GM12878 (cell line): Measurements from ENCODE around the gene GDAP2. TPM values are rescaled to one million over a fixed set of nuclear protein-coding genes. Genes with fewer than 3 reads are reported as not detected.

Source experiments
- ATAC-seq: fragments of 200-7000 bp; cut with Tn5 transposase; 3 replicates; pipeline ENCODE4 v1.9.1; 2020; ENCODE audit warnings: mild to moderate bottlenecking, moderate library complexity
- BruUV-seq: library from RNA; stranded (reverse); fragments of 400-500 nt; replicated peaks from 2 replicates; lab custom pipeline; 2021; lab: Mats Ljungman, UMichigan
- CTCF ChIA-PET: fragments of 300-600 bp; sonication (Branson Sonifier 250); formaldehyde crosslinking; extraction: SDS; loops from one replicate; lab custom pipeline; 2021; ENCODE audit warnings: inconsistent platforms; lab: Yijun Ruan, JAX
- POLR2A ChIA-PET: fragments of 350-600 bp; formaldehyde crosslinking; extraction: SDS; loops from one replicate; lab custom pipeline; 2021; ENCODE audit warnings: inconsistent platforms; lab: Charles Lee
- RAD21 ChIA-PET: fragments of 300-600 bp; sonication (Branson Sonifier 250); formaldehyde crosslinking; loops from one replicate; lab custom pipeline; 2023; ENCODE audit warnings: antibody characterized with exemption; ENCODE audit not compliant: unreplicated experiment; lab: Charles Lee
- SMC1A ChIA-PET: fragments of 300-600 bp; sonication (Branson Sonifier 250); formaldehyde crosslinking; loops from one replicate; lab custom pipeline; 2023; ENCODE audit not compliant: unreplicated experiment, uncharacterized antibody; lab: Charles Lee
- DNase-seq: peaks from one replicate; pipeline ENCODE4 v3.0.0-alpha.2; 2011; ENCODE audit warnings: low read depth, low spot score
- FAIRE-seq: peaks from 3 replicates; lab custom pipeline; 2011; peaks lifted over from hg19 to GRCh38; lab: Jason Lieb, UNC
- H2AFZ ChIP-seq: 2 replicates; pipeline ENCODE4 v1.6.0; 2011; ENCODE audit warnings: low read depth, low read length, control low read depth; ENCODE audit not compliant: control insufficient read depth
- H3K27ac ChIP-seq: 2 replicates; pipeline ENCODE4 v1.5.1; 2011; ENCODE audit warnings: control low read depth; ENCODE audit not compliant: control insufficient read depth, insufficient read depth
- H3K27me3 ChIP-seq, 2 experiments: replicated peaks in 1 of 2; 2 replicates each; pipeline versions ENCODE4 v1.6.0 to v1.6.1; 2011; ENCODE audit warnings: low read length in 1 of 2; ENCODE audit not compliant: control insufficient read depth in 2 of 2, insufficient read depth in 2 of 2
- H3K36me3 ChIP-seq, 2 experiments: 2 replicates each; pipeline ENCODE4 v1.5.1; 2011; ENCODE audit warnings: low read length in 1 of 2; ENCODE audit not compliant: control insufficient read depth in 2 of 2, insufficient read depth in 2 of 2
- H3K4me1 ChIP-seq: 2 replicates; pipeline ENCODE4 v1.6.1; 2011; ENCODE audit warnings: mild to moderate bottlenecking, low read length, moderate library complexity, mixed read lengths; ENCODE audit not compliant: control insufficient read depth, insufficient read depth
- H3K4me2 ChIP-seq: 2 replicates; pipeline ENCODE4 v1.6.0; 2011; ENCODE audit warnings: control low read depth; ENCODE audit not compliant: control insufficient read depth, insufficient read depth
- H3K4me3 ChIP-seq: fragments of 200-600 bp; sonication (generic); 2 replicates; pipeline ENCODE4 v1.5.1; 2016
- H3K79me2 ChIP-seq: 2 replicates; pipeline ENCODE4 v1.6.0; 2011; ENCODE audit warnings: low read length; ENCODE audit not compliant: control insufficient read depth, insufficient read depth
- H3K9ac ChIP-seq: 2 replicates; pipeline ENCODE4 v1.8.0; 2011; ENCODE audit warnings: low read length, control low read depth, mixed read lengths; ENCODE audit not compliant: control insufficient read depth, insufficient read depth
- H3K9me3 ChIP-seq: replicated peaks from 3 replicates; pipeline ENCODE4 v1.5.1; 2011; ENCODE audit warnings: mild to moderate bottlenecking, low read length; ENCODE audit not compliant: control insufficient read depth, insufficient read depth
- H4K20me1 ChIP-seq: 2 replicates; pipeline ENCODE4 v1.6.0; 2011; ENCODE audit not compliant: control insufficient read depth, insufficient read depth
- BCL11A ChIP-seq: IDR thresholded peaks from 2 replicates; pipeline ENCODE4 v1.6.1; 2011; ENCODE audit warnings: low read depth, low read length
- CHD1 ChIP-seq: IDR thresholded peaks from 2 replicates; pipeline ENCODE4 v1.6.1; 2012; ENCODE audit warnings: low read depth, low read length, improper control_type of control experiment
- ESRRA ChIP-seq: IDR thresholded peaks from 2 replicates; pipeline ENCODE4 v1.6.1; 2012; ENCODE audit warnings: mild to moderate bottlenecking, low read length, improper control_type of control experiment
- HCFC1 ChIP-seq: fragments of 150-350 bp; IDR thresholded peaks from 2 replicates; pipeline ENCODE4 v1.6.1; 2014; ENCODE audit warnings: low read length
- HDAC2 ChIP-seq: fragments of 200-600 bp; sonication (generic); IDR thresholded peaks from 2 replicates; pipeline ENCODE4 v1.6.1; 2017
- IKZF1 ChIP-seq: fragments of 450-650 bp; conservative IDR thresholded peaks from 2 replicates; pipeline ENCODE4 v1.6.1; 2017; ENCODE audit warnings: antibody characterized with exemption, mild to moderate bottlenecking
- NFYA ChIP-seq: IDR thresholded peaks from 2 replicates; pipeline ENCODE4 v1.6.1; 2011; ENCODE audit warnings: low read depth, mild to moderate bottlenecking, low read length, improper control_type of control experiment, borderline replicate concordance
- PAX5 ChIP-seq: IDR thresholded peaks from 2 replicates; pipeline ENCODE4 v1.6.1; 2011; ENCODE audit warnings: low read depth, low read length, borderline replicate concordance
- PKNOX1 ChIP-seq: fragments of 450-650 bp; IDR thresholded peaks from 2 replicates; pipeline ENCODE4 v1.6.1; 2016; ENCODE audit warnings: mild to moderate bottlenecking
- RCOR1 ChIP-seq: conservative IDR thresholded peaks from 2 replicates; pipeline ENCODE4 v1.6.1; 2012; ENCODE audit warnings: low read depth, low read length, improper control_type of control experiment
- SMARCA5 ChIP-seq: fragments of 450-650 bp; IDR thresholded peaks from 2 replicates; pipeline ENCODE4 v1.6.1; 2017; ENCODE audit warnings: mild to moderate bottlenecking
- SMC3 ChIP-seq: IDR thresholded peaks from 2 replicates; pipeline ENCODE4 v1.6.1; 2011; ENCODE audit warnings: low read length, improper control_type of control experiment, borderline replicate concordance
- TARDBP ChIP-seq: IDR thresholded peaks from 2 replicates; pipeline ENCODE4 v1.6.1; 2016; ENCODE audit warnings: borderline replicate concordance
- ZNF274 ChIP-seq: IDR thresholded peaks from one replicate; pipeline ENCODE4 v1.8.0; 2011; ENCODE audit not compliant: insufficient read length, insufficient read depth
- ZNF687 ChIP-seq: fragments of 450-650 bp; IDR thresholded peaks from 2 replicates; pipeline ENCODE4 v1.6.1; 2017; ENCODE audit warnings: mild to moderate bottlenecking, moderate library complexity
- WGBS: methylation state at CpG from one replicate; pipeline ENCODE4 v1.1.6; 2016; ENCODE audit warnings: low lambda C conversion rate; ENCODE audit not compliant: insufficient replicate concordance, insufficient coverage; ENCODE audit errors: missing lambda C conversion rate; 5-methylcytosine and 5-hydroxymethylcytosine counted together
- in situ Hi-C: fragments of 300-500 bp; cut with MboI; formaldehyde crosslinking; loops from 9 replicates; pipeline ENCODE4 v1.14.3; 2018; ENCODE audit warnings: mixed read lengths
- intact Hi-C: fragments of 100-400 bp; cut with micrococcal nuclease; formaldehyde crosslinking; loops from one replicate; pipeline ENCODE4 v1.14.2; 2022; ENCODE audit not compliant: unreplicated experiment
- polyA plus RNA-seq, 11 experiments: library from polyadenylated mRNA; depleted of rRNA in 4 of 11; unstranded in 6 of 11; stranded (reverse) in 5 of 11; fragments of >200 nt; fragmentation: Nextera tagmentation in 4 of 11; fragmentation: Illumina TruSeq in 1 of 11; extraction: Ambion mirVana in 4 of 11; extraction: Trizol in 1 of 11; gene quantifications; 1 replicate in 1 of 11; 2 replicates in 10 of 11; pipeline versions ENCODE4 v1.2.1 to v1.2.3, GENCODE V29; 2011 to 2016; ENCODE audit warnings: inconsistent platforms in 2 of 11, missing spikeins in 2 of 11, low read depth in 1 of 11
- total RNA-seq, 4 experiments: library from RNA; depleted of rRNA in 3 of 4; stranded (reverse); fragments of >200 nt in 3 of 4; fragmentation: Illumina TruSeq in 1 of 4; extraction: Trizol in 1 of 4; gene quantifications; 2 replicates each; pipeline versions ENCODE4 v1.2.1 to v1.2.3, GENCODE V29; 2013 to 2021
- TF ChIP-seq, protein P1 (sequence below): fragments of 450-650 bp; IDR thresholded peaks from 2 replicates; pipeline ENCODE4 v1.6.1; 2017; ENCODE audit warnings: antibody characterized with exemption, mild to moderate bottlenecking, moderate library complexity

GDAP2 gene
- total and polyA plus RNA-seq, 10 of the 15 experiments (the other 5 are each of a cell fraction or from before 2014, with no cell fraction given): 2.6 to 19.2 (median 11.4) TPM

DNA sequence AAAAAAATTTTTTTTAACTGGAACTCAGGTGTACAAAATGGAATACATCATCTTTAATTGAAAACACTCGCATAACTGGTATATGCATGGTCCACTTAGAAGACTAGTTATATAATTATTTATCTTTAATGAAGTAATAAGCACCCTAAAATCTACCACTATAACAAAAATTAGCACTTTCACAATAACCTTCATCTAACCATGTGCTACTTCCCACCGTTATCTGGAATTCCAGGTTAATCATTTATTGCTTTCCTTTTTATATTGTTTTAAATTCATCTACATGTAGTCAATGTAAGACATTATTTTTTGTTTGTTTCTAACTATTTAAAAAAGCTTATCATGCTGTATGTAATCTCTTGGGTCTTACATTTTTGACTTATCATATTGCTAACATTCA lies 39.0 kb downstream of the GDAP2 start:
- BruUV-seq: no TSS peak
- no peak for ATAC-seq
- 98% methylated on average over 2 of the region's 2 CpGs for WGBS
- Histone ChIP-seq H4K20me1 (no peaks in the 10 kb centered on the region), H3K9me3 (no peaks in the 10 kb centered on the region), H3K27ac (no peak overlapping the region), H3K36me3 (no peaks in the 10 kb centered on the region), H3K9ac (no peak overlapping the region), H3K79me2 (no peaks in the 10 kb centered on the region), H2AFZ (no peak overlapping the region), H3K27me3 (no peaks in the 10 kb centered on the region), H3K4me3 (no peak overlapping the region), H3K4me1 (no peaks in the 10 kb centered on the region), H3K4me2 (no peak overlapping the region)
- intact Hi-C loops: no loop called here
- POLR2A ChIA-PET: no interaction called here
- no peak for FAIRE-seq
- in situ Hi-C loops: loop anchor here (10.0 kb wide), 1 partner anchor 356 kb away; no protein-coding TSS in a partner anchor
- CTCF ChIA-PET: no interaction called here
- SMC1A ChIA-PET: no interaction called here
- RAD21 ChIA-PET: no interaction called here
- DNase-seq: no peak
- TF ChIP-seq ESRRA (no peak), RCOR1 (no peak), NFYA (no peak), BCL11A (no peak), ZNF687 (no peak), ZNF274 (no peak), SMARCA5 (no peak), CHD1 (no peak), PAX5 (no peak), IKZF1 (no peak), TARDBP (no peak), HDAC2 (no peak), HCFC1 (no peak), PKNOX1 (no peak), SMC3 (no peak)
- TF ChIP-seq, protein P1, sequence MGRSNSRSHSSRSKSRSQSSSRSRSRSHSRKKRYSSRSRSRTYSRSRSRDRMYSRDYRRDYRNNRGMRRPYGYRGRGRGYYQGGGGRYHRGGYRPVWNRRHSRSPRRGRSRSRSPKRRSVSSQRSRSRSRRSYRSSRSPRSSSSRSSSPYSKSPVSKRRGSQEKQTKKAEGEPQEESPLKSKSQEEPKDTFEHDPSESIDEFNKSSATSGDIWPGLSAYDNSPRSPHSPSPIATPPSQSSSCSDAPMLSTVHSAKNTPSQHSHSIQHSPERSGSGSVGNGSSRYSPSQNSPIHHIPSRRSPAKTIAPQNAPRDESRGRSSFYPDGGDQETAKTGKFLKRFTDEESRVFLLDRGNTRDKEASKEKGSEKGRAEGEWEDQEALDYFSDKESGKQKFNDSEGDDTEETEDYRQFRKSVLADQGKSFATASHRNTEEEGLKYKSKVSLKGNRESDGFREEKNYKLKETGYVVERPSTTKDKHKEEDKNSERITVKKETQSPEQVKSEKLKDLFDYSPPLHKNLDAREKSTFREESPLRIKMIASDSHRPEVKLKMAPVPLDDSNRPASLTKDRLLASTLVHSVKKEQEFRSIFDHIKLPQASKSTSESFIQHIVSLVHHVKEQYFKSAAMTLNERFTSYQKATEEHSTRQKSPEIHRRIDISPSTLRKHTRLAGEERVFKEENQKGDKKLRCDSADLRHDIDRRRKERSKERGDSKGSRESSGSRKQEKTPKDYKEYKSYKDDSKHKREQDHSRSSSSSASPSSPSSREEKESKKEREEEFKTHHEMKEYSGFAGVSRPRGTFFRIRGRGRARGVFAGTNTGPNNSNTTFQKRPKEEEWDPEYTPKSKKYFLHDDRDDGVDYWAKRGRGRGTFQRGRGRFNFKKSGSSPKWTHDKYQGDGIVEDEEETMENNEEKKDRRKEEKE: no peak
